HS-5 (cell line): ENCODE measurements around the gene PSD2.
"Not testable (repeated sequence)": the region's sequence is repeated elsewhere in the genome, so short reads cannot be mapped to it uniquely, and the experiment has no call there.

Experiments used
- DNase-seq: peaks from one replicate; pipeline ENCODE4 v3.0.0-alpha.2; 2012; ENCODE audit warnings: low read depth

The PSD2 gene

GRCh38 chr5:139792218-139792617 lies 3.4 kb upstream of the PSD2 start:
- DNase-seq = no peak

GRCh38 chr5:139792655-139793054 lies 3.0 kb upstream of the PSD2 start:
- DNase-seq = not testable (repeated sequence)

- no peak for DNase-seq
Measured at GRCh38 chr5:139794067-139794846, 1.4 kb upstream of the PSD2 start.

GRCh38 chr5:139796061-139796806 lies 626 bp downstream of the PSD2 start:
- DNase-seq = no peak

GRCh38 chr5:139797335-139797734 lies 1.7 kb downstream of the PSD2 start:
- no peak for DNase-seq

GRCh38 chr5:139797856-139798510 lies 2.4 kb downstream of the PSD2 start:
- DNase-seq = no peak

- DNase-seq = no peak
Measured at GRCh38 chr5:139798883-139799282, 3.3 kb downstream of the PSD2 start.

GRCh38 chr5:139799359-139799758 lies 3.8 kb downstream of the PSD2 start:
- no peak for DNase-seq

- no peak for DNase-seq
Measured at GRCh38 chr5:139803978-139804377, 8.4 kb downstream of the PSD2 start.

- DNase-seq = no peak
Measured at GRCh38 chr5:139804800-139805397, 9.3 kb downstream of the PSD2 start.

GRCh38 chr5:139805545-139805944 lies 9.9 kb downstream of the PSD2 start:
- no peak for DNase-seq

- DNase-seq = no peak
Measured at GRCh38 chr5:139806111-139806510, 10.5 kb downstream of the PSD2 start.

- DNase-seq = no peak
Measured at GRCh38 chr5:139806726-139807646, 11.4 kb downstream of the PSD2 start.

- DNase-seq = no peak
Measured at GRCh38 chr5:139807647-139808030, 12.0 kb downstream of the PSD2 start.

GRCh38 chr5:139808481-139809330 lies 13.1 kb downstream of the PSD2 start:
- DNase-seq = no peak

GRCh38 chr5:139809331-139809810 lies 13.8 kb downstream of the PSD2 start:
- no peak for DNase-seq

- DNase-seq = no peak
Measured at GRCh38 chr5:139810341-139811273, 15.0 kb downstream of the PSD2 start.

GRCh38 chr5:139811274-139811607 lies 15.6 kb downstream of the PSD2 start:
- no peak for DNase-seq

GRCh38 chr5:139812323-139812722 lies 16.7 kb downstream of the PSD2 start:
- no peak for DNase-seq
